H1 (cell line): Measurements from ENCODE around the gene SAP30L. TPM values are rescaled to one million over a fixed set of nuclear protein-coding genes. Genes with fewer than 3 reads are reported as not detected.

Experiments
- CTCF ChIA-PET: fragments of 300-600 bp; sonication (Branson Sonifier 250); formaldehyde crosslinking; loops from one replicate; lab custom pipeline; 2021; ENCODE audit not compliant: partially characterized antibody; lab: Charles Lee
- POLR2A ChIA-PET: fragments of 300-600 bp; sonication (Branson Sonifier 250); formaldehyde crosslinking; loops from one replicate; lab custom pipeline; 2021; ENCODE audit warnings: inconsistent platforms; ENCODE audit not compliant: partially characterized antibody; lab: Charles Lee
- DNase-seq, 2 experiments: peaks; one replicate each; pipeline versions ENCODE4 v3.0.0 to v3.0.0-alpha.2; 2010 to 2022; ENCODE audit warnings: low spot score in 2 of 2, low read depth in 1 of 2, mixed read lengths in 1 of 2
- FAIRE-seq: peaks from 2 replicates; lab custom pipeline; 2011; peaks lifted over from hg19 to GRCh38; lab: Jason Lieb, UNC
- H2AFZ ChIP-seq: 2 replicates; pipeline ENCODE4 v1.8.1; 2012; ENCODE audit warnings: low read length, inconsistent platforms
- H2AK5ac ChIP-seq: 2 replicates; pipeline ENCODE4 v1.6.1; 2013; ENCODE audit warnings: low read depth, low read length
- H2BK120ac ChIP-seq: replicated peaks from 2 replicates; pipeline ENCODE3; 2013; ENCODE audit warnings: low read depth, low read length, inconsistent platforms
- H2BK12ac ChIP-seq: 2 replicates; pipeline ENCODE4 v1.6.1; 2013; ENCODE audit warnings: low read depth, low read length
- H2BK15ac ChIP-seq: 2 replicates; pipeline ENCODE4 v1.6.1; 2013; ENCODE audit warnings: low read length
- H2BK20ac ChIP-seq: 2 replicates; pipeline ENCODE4 v1.6.1; 2013; ENCODE audit warnings: low read length
- H2BK5ac ChIP-seq: 2 replicates; pipeline ENCODE4 v1.6.1; 2013; ENCODE audit warnings: low read depth, low read length
- H3K14ac ChIP-seq: 2 replicates; pipeline ENCODE4 v1.6.1; 2013; ENCODE audit warnings: inconsistent platforms; ENCODE audit not compliant: insufficient read length
- H3K18ac ChIP-seq: 2 replicates; pipeline ENCODE4 v1.6.1; 2013; ENCODE audit warnings: low read length; ENCODE audit errors: extremely low read depth
- H3K23ac ChIP-seq: 2 replicates; pipeline ENCODE4 v1.6.1; 2013; ENCODE audit warnings: inconsistent platforms; ENCODE audit not compliant: insufficient read length
- H3K23me2 ChIP-seq: 2 replicates; pipeline ENCODE4 v1.6.1; 2013; ENCODE audit warnings: low read depth, low read length
- H3K27ac ChIP-seq: 2 replicates; pipeline ENCODE4 v1.6.1; 2011; ENCODE audit warnings: low read depth, low read length, inconsistent platforms
- H3K27me3 ChIP-seq, 4 experiments: replicated peaks in 1 of 4; 1 replicate in 1 of 4; 2 replicates in 3 of 4; pipeline versions ENCODE4 v1.6.1 to v1.8.1; 2011 to 2013; ENCODE audit warnings: low read length in 3 of 4, mild to moderate bottlenecking in 3 of 4, inconsistent platforms in 2 of 4, mixed read lengths in 2 of 4, moderate library complexity in 1 of 4; ENCODE audit not compliant: control insufficient read depth in 3 of 4, insufficient read depth in 3 of 4; ENCODE audit errors: extremely low read depth in 1 of 4
- H3K36me3 ChIP-seq, 4 experiments: 2 replicates each; pipeline versions ENCODE4 v1.6.1 to v1.8.1; 2011 to 2013; ENCODE audit warnings: mild to moderate bottlenecking in 4 of 4, low read length in 3 of 4, moderate library complexity in 2 of 4, control low read depth in 1 of 4, inconsistent platforms in 1 of 4; ENCODE audit not compliant: insufficient read depth in 4 of 4, control insufficient read depth in 2 of 4
- H3K4ac ChIP-seq: replicated peaks from 2 replicates; pipeline ENCODE3; 2013; ENCODE audit warnings: low read length, low read depth, mixed read lengths, inconsistent platforms; ENCODE audit not compliant: insufficient read length
- H3K4me1 ChIP-seq, 4 experiments: replicated peaks in 1 of 4; 1 replicate in 1 of 4; 2 replicates in 3 of 4; pipeline versions ENCODE4 v1.6.1 to v1.8.1; 2011 to 2013; ENCODE audit warnings: low read length in 3 of 4, inconsistent platforms in 2 of 4, mixed read lengths in 1 of 4; ENCODE audit not compliant: insufficient read depth in 4 of 4, control insufficient read depth in 3 of 4
- H3K4me2 ChIP-seq, 2 experiments: 2 replicates each; pipeline versions ENCODE4 v1.6.1 to v1.8.1; 2011 to 2013; ENCODE audit warnings: low read depth in 2 of 2, low read length in 2 of 2, control low read depth in 1 of 2, inconsistent platforms in 1 of 2, mild to moderate bottlenecking in 1 of 2; ENCODE audit not compliant: insufficient read depth in 1 of 2
- H3K4me3 ChIP-seq, 4 experiments: fragments of 200-600, 300-600 bp in 1 of 4; sonication (generic), shearing (Covaris generic), sonication (Bioruptor Twin) in 1 of 4; 2 replicates each; pipeline versions ENCODE4 v1.5.1 to v1.8.1; 2011 to 2016; ENCODE audit warnings: low read length in 4 of 4, low read depth in 3 of 4, control low read depth in 2 of 4, inconsistent platforms in 2 of 4, mild to moderate bottlenecking in 2 of 4, mixed read lengths in 1 of 4, moderate library complexity in 1 of 4; ENCODE audit not compliant: insufficient read depth in 2 of 4; ENCODE audit errors: extremely low read depth in 1 of 4
- H3K56ac ChIP-seq: replicated peaks from 2 replicates; pipeline ENCODE3; 2013; ENCODE audit warnings: low read depth, mild to moderate bottlenecking, mixed read lengths, low read length, inconsistent platforms; ENCODE audit not compliant: insufficient read length
- H3K79me1 ChIP-seq: 2 replicates; pipeline ENCODE4 v1.6.1; 2013; ENCODE audit warnings: low read depth, low read length, control low read depth
- H3K79me2 ChIP-seq, 2 experiments: 2 replicates each; pipeline versions ENCODE4 v1.6.1 to v1.8.1; 2012 to 2013; ENCODE audit warnings: low read length in 2 of 2, mild to moderate bottlenecking in 2 of 2, inconsistent platforms in 1 of 2; ENCODE audit not compliant: insufficient read depth in 2 of 2, control insufficient read depth in 1 of 2
- H3K9ac ChIP-seq, 4 experiments: replicated peaks in 1 of 4; 1 replicate in 1 of 4; 2 replicates in 3 of 4; pipeline versions ENCODE4 v1.6.1 to v1.8.1; 2011 to 2013; ENCODE audit warnings: low read depth in 3 of 4, low read length in 3 of 4, control low read depth in 2 of 4, mild to moderate bottlenecking in 2 of 4, moderate library complexity in 2 of 4, inconsistent platforms in 1 of 4; ENCODE audit errors: extremely low read depth in 1 of 4
- H3K9me3 ChIP-seq, 2 experiments: 2 replicates each; pipeline versions ENCODE4 v1.6.1 to v1.8.1; 2012 to 2013; ENCODE audit warnings: mild to moderate bottlenecking in 2 of 2, moderate library complexity in 2 of 2, control low read depth in 1 of 2, inconsistent platforms in 1 of 2, low read depth in 1 of 2, low read length in 1 of 2, mixed read lengths in 1 of 2; ENCODE audit not compliant: insufficient read depth in 2 of 2
- H4K20me1 ChIP-seq, 2 experiments: replicated peaks in 1 of 2; 2 replicates each; pipeline versions ENCODE3 to v1.8.1; 2011 to 2013; ENCODE audit warnings: inconsistent platforms in 2 of 2, low read length in 2 of 2, mild to moderate bottlenecking in 1 of 2; ENCODE audit not compliant: insufficient read depth in 2 of 2, control insufficient read depth in 1 of 2
- H4K5ac ChIP-seq: 2 replicates; pipeline ENCODE4 v1.6.1; 2013; ENCODE audit warnings: low read length, low read depth, mixed read lengths, inconsistent platforms; ENCODE audit not compliant: insufficient read length
- H4K8ac ChIP-seq: 2 replicates; pipeline ENCODE4 v1.8.0; 2013; ENCODE audit warnings: mild to moderate bottlenecking, moderate library complexity, low read length, inconsistent platforms; ENCODE audit not compliant: insufficient read depth; ENCODE audit errors: extremely low read depth
- H4K91ac ChIP-seq: replicated peaks from 2 replicates; pipeline ENCODE3; 2013; ENCODE audit warnings: low read length, mixed read lengths, inconsistent platforms; ENCODE audit not compliant: insufficient read length
- HDAC2 ChIP-seq, 2 experiments: fragments of 300-600 bp in 1 of 2; sonication (generic) in 1 of 2; IDR thresholded peaks; 2 replicates each; pipeline ENCODE4 v1.6.1; 2011 to 2012; ENCODE audit warnings: low read depth in 2 of 2, low read length in 2 of 2, mild to moderate bottlenecking in 2 of 2, moderate library complexity in 2 of 2, borderline replicate concordance in 1 of 2, inconsistent platforms in 1 of 2
- JUN ChIP-seq: IDR thresholded peaks from 2 replicates; pipeline ENCODE4 v1.6.1; 2011; ENCODE audit warnings: low read depth, mild to moderate bottlenecking, improper control_type of control experiment, low read length
- NRF1 ChIP-seq: IDR thresholded peaks from 2 replicates; pipeline ENCODE4 v1.6.1; 2011; ENCODE audit warnings: mild to moderate bottlenecking, low read depth, low read length, improper control_type of control experiment
- WGBS, 2 experiments: shearing (Covaris generic) in 1 of 2; methylation state at CpG; one replicate each; pipeline versions ENCODE4 v1.1.6 to v1.1.7; 2013 to 2015; ENCODE audit warnings: low lambda C conversion rate in 2 of 2, mixed read lengths in 2 of 2, inconsistent platforms in 1 of 2, low coverage in 1 of 2, missing lambda C conversion rate in 1 of 2; ENCODE audit not compliant: insufficient replicate concordance in 2 of 2, insufficient coverage in 1 of 2, insufficient read length in 1 of 2; ENCODE audit errors: extremely low coverage in 1 of 2, missing lambda C conversion rate in 1 of 2; 5-methylcytosine and 5-hydroxymethylcytosine counted together
- polyA plus RNA-seq, 7 experiments: library from polyadenylated mRNA; depleted of rRNA in 3 of 7; stranded (reverse) in 5 of 7; unstranded in 2 of 7; fragments of >200 nt in 5 of 7; fragments of 200-250 nt in 2 of 7; gene quantifications; 1 replicate in 5 of 7; 2 replicates in 1 of 7; 4 replicates in 1 of 7; pipeline versions ENCODE4 v1.2.1 to v1.2.3, GENCODE V29; 2011 to 2013; ENCODE audit warnings: missing spikeins in 2 of 7, mixed read lengths in 2 of 7
- total RNA-seq: library from RNA; stranded (reverse); fragmentation: NEBNext Ultra II Directional; extraction: Animal tissue kit (Norgen Biotek cat#: 25700); gene quantifications from 2 replicates; pipeline ENCODE4 v1.2.1, GENCODE V29; 2021
- TF ChIP-seq, protein P1 (sequence below): IDR thresholded peaks from 2 replicates; pipeline ENCODE4 v1.6.1; 2012; ENCODE audit warnings: low read length, inconsistent platforms

SAP30L gene
- total and polyA plus RNA-seq, 2 of the 8 experiments (the other 6 are each of a cell fraction or from before 2014, with no cell fraction given) = 12.2 to 31.5 TPM

DNA sequence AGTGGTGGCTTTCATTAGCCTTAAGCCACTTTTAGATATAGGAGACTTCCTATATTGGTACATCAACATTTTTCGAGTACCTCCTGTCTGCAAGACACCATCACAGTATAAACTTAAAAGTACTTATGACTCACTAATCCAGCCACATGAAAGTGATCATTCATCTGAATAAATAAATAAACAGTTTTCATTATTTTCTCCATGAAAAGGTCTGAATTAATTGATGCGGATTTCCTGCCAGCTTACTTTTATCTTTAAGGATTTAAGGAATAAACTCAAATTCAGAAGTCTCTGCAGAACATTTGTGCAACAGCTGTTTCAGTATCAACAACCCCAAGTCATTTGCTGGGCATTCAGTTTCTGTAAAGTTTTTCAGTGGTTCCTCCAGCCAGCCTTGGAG lies 4.0 kb downstream of the SAP30L start:
- no peak overlapping the region for H2BK20ac ChIP-seq
- no peak overlapping the region for H3K9ac ChIP-seq
- CTCF ChIA-PET = interaction anchor here (1.0 to 8.7 kb wide), 10 partner anchors 12 to 253 kb away, joined by 3 to 67 read pairs (median 4); no protein-coding TSS in a partner anchor
- no peak overlapping the region for H3K4ac ChIP-seq
- DNase-seq (no peak), FAIRE-seq (no peak)
- H4K5ac ChIP-seq = no peak overlapping the region
- no peak overlapping the region for H4K91ac ChIP-seq
- no peak overlapping the region for H3K4me2 ChIP-seq
- no peak overlapping the region for H2BK15ac ChIP-seq
- peaks cover 15% of the 10 kb centered on the region for H3K23me2 ChIP-seq
- WGBS, 2 experiments = 88% methylated on average over 2 of the region's 2 CpGs; no CpG with 5 or more reads in 1 of the 2 experiments
- peaks cover 6 to 9% of the 10 kb centered on the region in 2 experiments for H4K20me1 ChIP-seq
- peaks cover 0 to 16% of the 10 kb centered on the region in 2 experiments; a peak in 2 of 4 replicates for H3K79me2 ChIP-seq
- H2AFZ ChIP-seq = no peak overlapping the region
- no peak overlapping the region for H3K4me3 ChIP-seq
- peaks cover 0 to 3% (median 0%) of the 10 kb centered on the region in 4 experiments; a peak in 1 of 7 replicates for H3K27me3 ChIP-seq
- no peak overlapping the region for H3K18ac ChIP-seq
- no peak overlapping the region for H2BK5ac ChIP-seq
- H3K14ac ChIP-seq = no peak overlapping the region
- no peaks in the 10 kb centered on the region for H3K9me3 ChIP-seq
- H3K27ac ChIP-seq = no peak overlapping the region
- H2BK12ac ChIP-seq = no peak overlapping the region
- H3K4me1 ChIP-seq = peaks cover 0 to 3% (median 0%) of the 10 kb centered on the region in 4 experiments; a peak in 2 of 7 replicates
- H3K23ac ChIP-seq = no peak overlapping the region
- POLR2A ChIA-PET = interaction anchor here (1.5 kb wide), 1 partner anchor 13 kb away, joined by 3 read pairs; no protein-coding TSS in a partner anchor
- H3K36me3 ChIP-seq = peaks cover 0 to 22% (median 5%) of the 10 kb centered on the region in 4 experiments; a peak in 6 of 8 replicates
- no peak overlapping the region for H2BK120ac ChIP-seq
- H3K79me1 ChIP-seq = peaks cover 2% of the 10 kb centered on the region; the same call in 1 of the 2 replicates
- no peak overlapping the region for H2AK5ac ChIP-seq
- no peak overlapping the region for H3K56ac ChIP-seq
- no peak overlapping the region for H4K8ac ChIP-seq
- TF ChIP-seq NRF1 = no peak
- no peak for TF ChIP-seq JUN
- TF ChIP-seq, protein P1, sequence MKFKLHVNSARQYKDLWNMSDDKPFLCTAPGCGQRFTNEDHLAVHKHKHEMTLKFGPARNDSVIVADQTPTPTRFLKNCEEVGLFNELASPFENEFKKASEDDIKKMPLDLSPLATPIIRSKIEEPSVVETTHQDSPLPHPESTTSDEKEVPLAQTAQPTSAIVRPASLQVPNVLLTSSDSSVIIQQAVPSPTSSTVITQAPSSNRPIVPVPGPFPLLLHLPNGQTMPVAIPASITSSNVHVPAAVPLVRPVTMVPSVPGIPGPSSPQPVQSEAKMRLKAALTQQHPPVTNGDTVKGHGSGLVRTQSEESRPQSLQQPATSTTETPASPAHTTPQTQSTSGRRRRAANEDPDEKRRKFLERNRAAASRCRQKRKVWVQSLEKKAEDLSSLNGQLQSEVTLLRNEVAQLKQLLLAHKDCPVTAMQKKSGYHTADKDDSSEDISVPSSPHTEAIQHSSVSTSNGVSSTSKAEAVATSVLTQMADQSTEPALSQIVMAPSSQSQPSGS = no peak
- no peak for TF ChIP-seq HDAC2 (IDR thresholded peaks at IDR 0.05; ENCODE audit: borderline replicate concordance in 1 of 2, low read depth in 2 of 2, low read length in 2 of 2)
